ENCODE data around the gene KDR. TPM values are rescaled to one million over a fixed set of nuclear protein-coding genes. Genes with fewer than 3 reads are reported as not detected.

KDR gene
- polyA plus RNA-seq, 1 donor = 56.8 TPM

GRCh38 chr4:55030589-55030988 is 94.8 kb downstream of the KDR start:
- DNase-seq = no peak

DNA sequence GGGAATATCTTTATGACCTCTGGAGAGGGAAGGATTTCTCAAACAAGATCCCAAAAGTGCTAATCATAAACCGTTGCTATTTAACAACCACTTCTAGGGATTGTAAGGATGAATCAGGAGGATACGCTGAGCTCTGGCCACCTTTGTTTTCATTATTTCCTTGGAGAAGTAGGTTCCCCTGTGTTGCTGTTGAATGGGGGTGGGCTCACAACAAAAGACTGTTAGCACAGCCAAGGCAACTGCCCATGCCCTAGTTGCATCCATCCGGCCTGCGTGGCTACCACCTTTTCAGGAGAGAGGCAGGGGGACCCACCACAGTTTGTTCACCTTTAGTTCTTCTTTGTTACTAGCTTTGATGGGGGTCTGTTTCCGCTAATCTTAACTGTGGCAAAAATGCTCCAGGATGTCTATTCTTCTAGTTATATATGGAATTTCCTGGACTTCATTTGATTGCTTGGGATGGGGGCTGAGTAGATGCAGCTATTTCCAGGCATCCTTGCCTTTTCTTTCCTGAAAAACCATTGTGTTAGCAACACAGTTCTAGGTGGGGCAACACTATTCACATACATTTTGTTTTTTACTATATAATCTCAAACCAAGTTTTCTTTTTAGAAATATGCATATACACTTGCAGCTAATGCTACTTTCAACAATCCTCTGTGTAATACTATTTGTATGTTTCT is 95.4 kb downstream of the KDR start:
- no peak for DNase-seq

DNA sequence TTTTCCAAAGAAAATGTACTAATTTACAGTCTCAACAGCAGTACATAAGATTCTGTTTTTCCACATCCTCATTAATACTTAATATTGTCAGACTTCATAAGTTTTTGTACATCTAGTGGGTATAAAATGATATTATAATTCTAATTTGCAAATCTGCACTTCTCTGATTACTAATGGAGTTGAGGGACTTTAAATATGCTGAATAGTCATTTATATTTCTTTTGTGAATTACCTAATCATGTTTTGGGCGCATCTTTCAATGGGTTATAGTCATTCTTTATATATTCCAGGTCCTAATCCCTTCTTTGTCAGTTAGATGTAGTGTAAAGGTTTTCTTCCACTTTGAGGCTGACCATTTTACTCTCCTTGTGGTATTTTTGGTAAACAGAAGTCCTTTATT is 96.1 kb downstream of the KDR start:
- DNase-seq = no peak

Other genes with a start within 250 kb of the KDR start
- 18.0 TPM for gene SRD5A3, start 220.6 kb upstream of the KDR start, polyA plus RNA-seq (ENCODE audit: insufficient read length)